ENCODE data around the gene RPTOR.

The RPTOR gene

DNA sequence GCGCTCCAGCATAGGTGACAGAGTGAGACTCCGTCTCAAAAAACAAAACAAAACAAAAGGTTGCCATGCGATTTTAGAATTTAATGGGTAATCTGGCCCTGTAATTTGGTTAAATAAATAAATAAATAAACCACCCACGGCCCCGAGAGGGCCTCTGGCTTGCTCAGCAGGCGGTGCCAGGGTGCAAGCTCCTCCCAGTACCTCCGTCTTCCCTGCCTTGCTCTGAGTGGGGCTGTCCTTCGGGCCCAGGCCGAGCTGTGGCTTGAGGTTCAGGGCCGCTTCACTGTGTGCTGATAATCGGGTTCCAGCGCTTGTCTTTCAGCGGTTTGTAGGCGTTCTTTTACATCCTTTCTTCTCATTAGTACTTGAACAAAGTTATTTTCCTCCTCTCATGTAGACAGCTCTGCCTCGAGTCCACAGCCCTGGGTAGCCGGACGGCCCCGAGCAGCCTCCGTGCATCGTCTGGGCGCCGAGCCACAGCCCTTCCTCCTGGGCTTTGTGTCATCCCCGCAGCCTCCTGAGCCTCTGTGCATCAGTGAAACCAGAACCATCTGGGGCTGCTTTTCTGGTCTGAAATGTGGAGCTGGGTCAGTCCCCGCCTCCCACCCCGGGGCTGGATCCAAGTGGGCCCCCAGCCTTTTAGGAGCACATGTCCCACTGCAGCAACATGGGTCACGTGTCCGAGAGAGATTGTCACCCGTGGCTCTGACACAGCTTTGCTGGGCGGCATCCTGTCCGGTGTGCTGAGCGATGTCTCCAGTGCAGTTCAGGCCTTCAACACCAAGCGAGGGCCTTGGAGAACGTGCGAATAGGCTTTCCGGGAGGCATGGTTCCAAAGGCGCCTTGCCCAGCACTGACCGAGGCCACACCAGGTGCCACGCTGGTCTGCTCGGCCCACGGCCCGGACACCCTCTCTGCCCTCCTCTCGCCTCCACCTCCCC lies 289.6 kb downstream of the RPTOR start:
- Mint-ChIP-seq H3K4me3 (no peak overlapping the region), H3K27ac (no peak overlapping the region), H3K4me1 (ENCODE audit: low read depth) (peaks cover 30% of the 10 kb centered on the region), H3K36me3 (ENCODE audit: low read depth) (peaks cover 6% of the 10 kb centered on the region), H3K9me3 (no peaks in the 10 kb centered on the region), H3K27me3 (no peaks in the 10 kb centered on the region)
- intact Hi-C loops (cut with micrococcal nuclease) = no loop called here

DNA sequence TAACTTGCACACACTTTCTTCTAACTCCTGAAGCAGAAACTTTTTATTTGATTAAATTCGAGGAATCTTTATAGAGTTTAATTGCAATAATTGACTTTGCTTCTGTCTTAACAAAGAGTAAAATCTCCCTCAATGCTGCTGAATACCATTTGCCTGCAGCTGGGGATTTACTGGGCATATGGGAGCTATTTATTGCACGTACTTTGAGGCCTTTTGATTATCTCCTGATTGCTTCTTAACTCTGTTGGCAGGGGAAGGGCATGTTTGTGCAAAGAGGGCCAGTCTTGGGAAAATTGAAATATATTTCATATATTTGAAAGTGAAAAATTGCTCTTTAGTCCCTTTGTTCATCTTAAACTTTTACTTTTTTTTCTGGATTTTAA lies 290.2 kb downstream of the RPTOR start:
- H3K27ac Mint-ChIP-seq = no peak overlapping the region
- intact Hi-C loops (cut with micrococcal nuclease) = no loop called here

DNA sequence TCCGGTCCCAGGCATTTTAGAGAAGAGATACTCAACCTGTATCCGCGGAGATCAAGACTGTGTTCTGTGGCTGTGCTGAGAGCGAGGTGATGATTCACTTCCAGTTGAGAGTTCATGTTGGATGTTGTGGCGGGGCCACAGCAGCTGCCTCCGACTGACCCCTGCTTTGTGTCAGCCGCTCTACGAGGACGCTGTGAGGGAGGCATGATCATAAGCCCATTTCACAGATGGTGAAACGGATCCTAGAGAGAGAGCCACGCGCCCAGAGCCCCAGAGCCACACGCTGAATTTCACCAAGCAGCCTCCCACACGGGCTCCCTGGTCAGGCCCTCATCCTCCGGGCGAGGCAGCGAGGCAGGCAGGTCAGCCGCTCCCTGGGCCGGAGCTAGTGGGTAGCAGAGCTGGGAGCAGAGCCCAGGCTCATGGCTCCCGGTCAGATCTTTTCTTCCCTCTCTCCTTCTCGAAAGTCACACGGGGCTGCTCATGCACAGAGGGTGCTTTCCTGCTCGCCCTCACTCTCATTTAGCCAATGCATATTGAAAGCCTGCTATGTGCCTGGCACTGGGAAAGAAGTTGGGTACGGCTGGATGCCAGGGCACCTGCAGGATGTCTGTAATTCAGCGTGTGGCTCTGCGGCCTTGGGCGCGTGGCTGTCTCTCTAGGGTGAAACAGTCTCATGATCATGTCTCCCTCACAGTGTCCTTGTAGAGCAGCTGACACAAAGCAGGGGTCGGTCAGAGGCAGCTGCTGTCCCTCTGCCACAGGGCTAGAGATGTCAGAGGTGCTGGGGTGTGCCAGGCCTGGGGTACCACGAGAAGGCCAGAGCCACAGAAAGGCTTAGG lies 291.4 kb downstream of the RPTOR start:
- intact Hi-C loops (cut with micrococcal nuclease) = no loop called here
- Mint-ChIP-seq H3K27me3 (no peaks in the 10 kb centered on the region), H3K9me3 (no peaks in the 10 kb centered on the region), H3K4me3 (no peak overlapping the region), H3K27ac (no peak overlapping the region), H3K36me3 (ENCODE audit: low read depth) (peaks cover 6% of the 10 kb centered on the region), H3K4me1 (ENCODE audit: low read depth) (peaks cover 20% of the 10 kb centered on the region)

More for the DNA sequence above, 290.2 kb downstream of the RPTOR start:
- H3K36me3 Mint-ChIP-seq (ENCODE audit: low read depth) = peaks cover 6% of the 10 kb centered on the region
- H3K9me3 Mint-ChIP-seq = no peaks in the 10 kb centered on the region
- no peak overlapping the region for H3K4me3 Mint-ChIP-seq
- H3K27me3 Mint-ChIP-seq = no peaks in the 10 kb centered on the region
- peaks cover 27% of the 10 kb centered on the region for H3K4me1 Mint-ChIP-seq (ENCODE audit: low read depth)

DNA sequence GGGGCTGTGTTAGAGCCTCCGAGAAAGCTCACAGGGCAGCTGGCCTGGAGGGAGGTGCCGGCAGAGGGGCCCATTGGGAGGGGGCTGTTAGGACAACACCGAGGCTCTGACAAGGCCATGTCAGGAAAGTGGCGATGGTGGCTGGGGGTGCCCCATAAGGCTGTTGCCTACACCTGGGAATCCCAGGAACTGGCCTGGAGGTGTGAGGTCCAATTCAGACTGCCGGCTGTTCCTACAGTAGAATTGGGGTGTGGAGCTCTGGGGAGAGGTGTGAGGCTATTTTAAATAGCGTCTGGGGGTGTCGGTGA lies 292.0 kb downstream of the RPTOR start:
- H3K27me3 Mint-ChIP-seq = no peaks in the 10 kb centered on the region
- no peaks in the 10 kb centered on the region for H3K9me3 Mint-ChIP-seq
- H3K36me3 Mint-ChIP-seq (ENCODE audit: low read depth) = peaks cover 6% of the 10 kb centered on the region
- H3K4me1 Mint-ChIP-seq (ENCODE audit: low read depth) = peaks cover 20% of the 10 kb centered on the region
- intact Hi-C loops (cut with micrococcal nuclease) = no loop called here
- H3K27ac Mint-ChIP-seq = no peak overlapping the region
- no peak overlapping the region for H3K4me3 Mint-ChIP-seq

DNA sequence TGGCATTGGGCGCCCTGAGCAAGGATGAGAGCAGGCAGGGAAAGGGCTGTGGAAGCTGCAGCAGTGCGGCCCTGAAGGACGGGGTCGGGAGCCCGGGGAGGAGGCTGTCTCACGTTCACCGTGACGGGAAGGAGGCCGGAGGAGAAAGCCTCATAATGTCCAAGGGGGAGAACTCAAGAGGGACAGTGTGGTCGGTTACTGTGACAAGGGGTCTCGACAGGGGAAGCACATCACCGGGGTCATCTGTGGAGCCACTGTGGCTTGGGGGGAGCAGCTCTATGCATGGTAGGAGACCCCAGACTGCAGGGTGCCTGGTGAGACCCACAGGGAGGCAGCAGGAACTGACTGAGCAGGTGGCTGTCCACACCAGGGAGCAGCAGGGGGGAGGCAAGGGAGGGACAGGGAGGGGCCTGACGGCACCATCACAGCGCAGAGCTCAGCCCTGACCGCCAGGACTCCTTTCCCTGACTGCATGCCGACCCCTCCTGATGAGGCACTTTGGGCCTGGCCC lies 292.4 kb downstream of the RPTOR start:
- Mint-ChIP-seq H3K27me3 (no peaks in the 10 kb centered on the region), H3K4me3 (no peak overlapping the region), H3K9me3 (no peaks in the 10 kb centered on the region), H3K4me1 (ENCODE audit: low read depth) (peaks cover 15% of the 10 kb centered on the region), H3K36me3 (ENCODE audit: low read depth) (peaks cover 6% of the 10 kb centered on the region), H3K27ac (no peak overlapping the region)
- intact Hi-C loops (cut with micrococcal nuclease) = no loop called here

DNA sequence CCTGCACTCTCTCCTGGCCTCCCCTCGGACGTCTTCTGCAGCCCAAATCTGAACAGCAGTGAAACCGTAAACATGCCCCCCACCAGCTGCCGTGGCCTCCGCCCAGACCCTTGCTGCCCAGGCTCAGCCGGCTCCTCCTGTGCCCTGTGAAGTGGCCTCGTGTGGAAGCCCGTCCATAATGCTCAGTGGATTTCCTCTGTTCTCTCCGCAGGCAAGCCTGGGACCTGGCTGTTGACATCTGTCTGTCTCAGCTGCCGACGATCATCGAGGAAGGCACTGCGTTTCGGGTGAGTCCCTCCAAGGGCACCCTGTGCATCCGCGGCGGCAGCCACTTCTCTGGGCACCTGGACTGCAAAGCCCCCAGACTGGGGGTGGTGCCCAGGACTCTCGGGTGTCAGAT lies 293.1 kb downstream of the RPTOR start:
- H3K9me3 Mint-ChIP-seq = no peaks in the 10 kb centered on the region
- peaks cover 9% of the 10 kb centered on the region for H3K4me1 Mint-ChIP-seq (ENCODE audit: low read depth)
- peaks cover 10% of the 10 kb centered on the region for H3K36me3 Mint-ChIP-seq (ENCODE audit: low read depth)
- H3K27ac Mint-ChIP-seq = no peak overlapping the region
- no peak overlapping the region for H3K4me3 Mint-ChIP-seq
- intact Hi-C loops (cut with micrococcal nuclease) = no loop called here
- H3K27me3 Mint-ChIP-seq = no peaks in the 10 kb centered on the region

DNA sequence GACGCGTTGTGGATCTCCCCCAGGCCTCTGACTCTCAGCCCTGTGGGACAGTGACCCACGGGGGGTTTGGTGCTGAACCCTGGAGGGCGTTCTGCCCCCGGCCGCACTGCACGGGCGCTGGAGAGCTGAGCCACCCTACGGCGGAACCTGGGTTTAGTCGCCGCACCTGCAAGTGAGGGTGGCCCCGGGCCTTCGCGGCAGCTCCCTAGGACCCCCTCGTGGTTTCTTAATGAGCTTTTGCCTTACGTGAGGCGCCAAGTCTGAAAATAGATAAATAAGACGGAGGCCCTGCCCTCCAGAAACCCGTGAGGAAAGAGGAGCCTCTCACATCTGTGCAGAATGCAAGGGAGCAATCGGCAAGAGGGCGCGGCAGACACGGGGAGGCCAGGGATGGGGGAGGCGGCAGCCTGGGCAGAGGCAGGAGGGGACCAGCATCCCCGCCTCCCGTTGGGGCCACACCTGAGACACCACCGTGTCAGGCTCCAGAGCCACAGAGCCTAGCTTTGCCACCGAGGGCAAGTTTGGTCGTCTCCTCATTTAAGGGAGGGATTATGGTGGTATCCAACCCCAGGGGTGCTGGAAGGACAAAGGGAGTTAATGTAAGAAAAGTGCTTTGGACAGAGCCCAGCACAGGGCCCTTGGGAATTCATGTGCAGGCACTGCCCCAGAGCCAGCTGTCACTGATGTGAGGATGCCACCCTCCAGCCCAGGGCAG lies 293.8 kb downstream of the RPTOR start:
- Mint-ChIP-seq H3K36me3 (ENCODE audit: low read depth) (peaks cover 12% of the 10 kb centered on the region), H3K4me1 (ENCODE audit: low read depth) (peaks cover 1% of the 10 kb centered on the region), H3K9me3 (no peaks in the 10 kb centered on the region), H3K4me3 (no peak overlapping the region), H3K27ac (no peak overlapping the region), H3K27me3 (no peaks in the 10 kb centered on the region)
- intact Hi-C loops (cut with micrococcal nuclease) = no loop called here

DNA sequence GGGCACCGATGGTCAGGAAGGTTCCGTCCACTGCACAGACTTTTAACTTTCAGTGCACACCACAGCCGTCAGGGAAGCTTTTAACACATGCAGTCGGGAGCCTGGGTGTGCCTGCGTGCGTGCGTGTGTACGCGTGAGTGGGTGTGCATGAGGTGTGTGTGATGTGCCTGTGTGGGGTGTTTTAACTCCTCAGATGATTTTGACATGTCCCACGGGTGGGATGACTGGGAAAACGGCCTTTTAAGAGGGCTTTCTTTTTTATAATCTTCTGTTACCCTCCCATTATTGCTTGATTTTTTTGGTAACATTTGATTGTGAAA lies 294.3 kb downstream of the RPTOR start:
- H3K36me3 Mint-ChIP-seq (ENCODE audit: low read depth) = peaks cover 12% of the 10 kb centered on the region

DNA sequence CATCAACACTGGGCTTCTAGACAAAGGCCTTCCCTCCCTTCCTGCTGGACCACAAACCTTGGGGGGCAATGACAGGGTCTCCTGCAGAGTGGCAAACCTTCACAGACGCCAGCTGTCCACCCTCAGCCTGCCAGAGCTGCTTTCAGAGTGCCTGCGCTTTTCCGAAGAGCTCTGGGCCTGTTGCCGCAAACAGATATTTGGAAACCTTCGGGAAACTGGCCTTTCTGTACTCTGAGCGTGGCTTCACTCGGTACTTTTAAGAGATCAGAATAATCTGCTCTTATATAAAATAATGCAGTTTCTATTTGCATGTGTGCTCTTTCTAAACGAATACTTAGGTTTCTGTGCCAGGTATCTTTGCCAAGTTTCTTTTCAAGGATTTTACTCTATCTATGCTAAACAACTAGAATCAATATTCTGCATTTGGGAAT lies 294.9 kb downstream of the RPTOR start:
- Mint-ChIP-seq H3K9me3 (no peaks in the 10 kb centered on the region), H3K36me3 (ENCODE audit: low read depth) (peaks cover 14% of the 10 kb centered on the region), H3K4me1 (ENCODE audit: low read depth) (no peaks in the 10 kb centered on the region), H3K4me3 (no peak overlapping the region), H3K27me3 (no peaks in the 10 kb centered on the region), H3K27ac (no peak overlapping the region)
- intact Hi-C loops (cut with micrococcal nuclease) = no loop called here

More for the DNA sequence above, 294.3 kb downstream of the RPTOR start:
- intact Hi-C loops (cut with micrococcal nuclease) = no loop called here
- Mint-ChIP-seq H3K27ac (no peak overlapping the region), H3K4me1 (ENCODE audit: low read depth) (no peaks in the 10 kb centered on the region), H3K4me3 (no peak overlapping the region), H3K27me3 (no peaks in the 10 kb centered on the region), H3K9me3 (no peaks in the 10 kb centered on the region)

DNA sequence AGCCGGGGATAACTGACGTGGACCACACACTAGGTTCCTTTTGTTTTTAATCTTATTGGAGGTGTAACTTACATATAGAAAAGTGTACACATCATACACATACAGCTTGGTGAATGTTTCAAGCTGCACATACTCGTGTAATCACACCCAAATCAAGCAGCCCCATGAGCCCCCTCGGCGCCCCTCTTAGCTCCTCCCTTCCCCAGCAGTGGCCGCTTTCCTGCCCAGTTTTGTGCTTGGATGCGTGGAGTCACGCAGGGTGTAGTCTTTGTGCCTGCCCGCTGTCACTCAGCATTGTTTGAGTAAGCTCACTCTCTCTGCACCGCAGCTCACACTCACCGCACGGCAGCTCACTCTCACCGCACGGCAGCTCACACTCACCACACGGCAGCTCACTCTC lies 295.3 kb downstream of the RPTOR start:
- Mint-ChIP-seq H3K27ac (no peak overlapping the region), H3K4me1 (ENCODE audit: low read depth) (no peaks in the 10 kb centered on the region), H3K4me3 (no peak overlapping the region), H3K36me3 (ENCODE audit: low read depth) (peaks cover 18% of the 10 kb centered on the region), H3K9me3 (no peaks in the 10 kb centered on the region), H3K27me3 (no peaks in the 10 kb centered on the region)
- intact Hi-C loops (cut with micrococcal nuclease) = no loop called here

DNA sequence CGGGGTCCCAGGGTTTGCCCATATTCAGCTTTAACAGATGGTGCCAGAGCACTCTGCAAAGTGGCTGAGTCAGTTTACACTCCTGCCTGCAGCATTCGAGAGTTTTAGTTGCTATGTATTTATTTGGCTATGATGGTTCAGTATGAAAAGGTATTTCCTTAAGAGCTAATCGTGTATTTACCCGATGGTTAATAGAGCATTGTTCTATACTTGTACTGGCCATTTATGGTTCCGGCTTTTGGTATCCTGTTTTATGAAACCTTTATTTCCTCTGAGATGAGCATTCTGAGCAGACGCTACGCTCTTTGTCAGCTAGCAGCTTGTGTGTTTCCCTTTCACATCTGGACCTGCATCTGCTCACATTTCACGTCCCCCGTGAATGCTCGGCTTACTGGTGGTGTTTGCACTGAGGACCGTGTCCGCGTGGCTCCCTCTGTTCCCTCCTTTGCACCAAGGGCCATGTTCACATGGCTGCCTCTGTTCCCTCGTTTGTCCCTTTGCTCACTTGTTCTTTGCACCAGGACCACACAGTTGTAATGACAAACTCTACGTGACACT lies 297.9 kb downstream of the RPTOR start:
- Mint-ChIP-seq H3K4me3 (no peak overlapping the region), H3K27me3 (no peaks in the 10 kb centered on the region), H3K4me1 (ENCODE audit: low read depth) (peaks cover 10% of the 10 kb centered on the region), H3K27ac (no peak overlapping the region), H3K9me3 (no peaks in the 10 kb centered on the region), H3K36me3 (ENCODE audit: low read depth) (peaks cover 37% of the 10 kb centered on the region)
- intact Hi-C loops (cut with micrococcal nuclease) = no loop called here

DNA sequence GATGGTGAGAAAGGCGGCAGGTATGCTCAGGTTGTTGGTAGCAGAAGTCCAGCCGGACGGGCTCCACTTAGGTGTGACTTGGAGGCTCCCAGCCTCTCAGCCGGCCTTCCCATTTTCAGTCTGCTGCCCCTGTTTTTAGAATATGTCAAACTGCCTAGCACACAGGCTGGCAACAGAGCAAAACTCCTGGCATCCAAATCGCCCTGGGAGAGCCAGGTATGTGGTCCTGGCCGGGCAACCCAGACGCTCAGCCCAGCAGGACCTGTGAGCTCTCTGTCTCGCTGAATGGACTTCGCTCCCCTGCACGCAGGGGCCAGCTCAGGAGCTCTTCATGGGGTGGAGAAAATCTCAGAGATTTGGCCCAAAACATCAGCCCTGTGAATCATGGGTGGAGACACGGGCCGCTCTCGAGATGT lies 299.1 kb downstream of the RPTOR start:
- Mint-ChIP-seq H3K27me3 (no peaks in the 10 kb centered on the region), H3K4me3 (no peak overlapping the region), H3K27ac (no peak overlapping the region), H3K36me3 (ENCODE audit: low read depth) (peaks cover 49% of the 10 kb centered on the region), H3K4me1 (ENCODE audit: low read depth) (peaks cover 13% of the 10 kb centered on the region), H3K9me3 (no peaks in the 10 kb centered on the region)
- intact Hi-C loops (cut with micrococcal nuclease) = no loop called here

DNA sequence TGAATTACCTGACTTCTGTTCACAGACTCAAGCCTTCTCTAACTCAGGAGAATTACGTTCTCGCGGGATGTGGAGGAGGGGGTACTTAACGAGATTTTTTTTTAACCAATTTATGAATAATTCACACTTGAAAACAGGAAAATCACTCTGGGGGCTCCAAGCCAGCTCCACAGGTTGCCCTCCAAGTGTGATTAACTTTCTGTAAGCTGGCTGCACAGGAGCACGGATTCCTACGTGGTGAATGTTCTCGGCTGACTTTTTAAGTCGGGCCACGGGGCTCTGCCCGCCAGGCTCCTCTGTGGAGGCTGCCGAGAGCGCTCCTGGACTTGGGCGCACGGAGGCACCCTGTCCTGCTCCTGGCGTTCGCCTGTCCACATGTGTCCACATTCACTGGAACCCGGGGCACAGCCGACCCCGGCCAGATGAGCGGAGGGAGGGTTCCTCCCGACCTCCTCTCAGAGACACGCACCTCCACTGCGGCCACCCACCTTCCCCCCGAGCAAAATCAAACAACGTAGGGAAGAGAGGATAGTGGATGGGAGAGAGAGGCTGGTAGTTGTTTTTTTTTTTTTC lies 299.9 kb downstream of the RPTOR start:
- Mint-ChIP-seq H3K9me3 (no peaks in the 10 kb centered on the region), H3K4me1 (ENCODE audit: low read depth) (peaks cover 13% of the 10 kb centered on the region), H3K36me3 (ENCODE audit: low read depth) (peaks cover 56% of the 10 kb centered on the region), H3K27me3 (no peaks in the 10 kb centered on the region), H3K27ac (no peak overlapping the region), H3K4me3 (no peak overlapping the region)
- intact Hi-C loops (cut with micrococcal nuclease) = no loop called here
